Uterus (tissue), 4 donors: ENCODE data around the gene ZSWIM1. TPM values are rescaled to one million over a fixed set of nuclear protein-coding genes. Genes with fewer than 3 reads are reported as not detected.

Experiments used
- DNase-seq, 2 donors: peaks; one replicate each; pipeline ENCODE4 v3.0.0-alpha.2; 2019 to 2020
- H3K27ac ChIP-seq, 2 donors: fragments of 200-600 bp; sonication (generic); 1 replicate in 1 of 2; 2 replicates in 1 of 2; pipeline ENCODE4 v1.5.1; 2016 to 2018
- H3K27me3 ChIP-seq, 2 donors: fragments of 200-600 bp; sonication (generic); one replicate each; pipeline ENCODE4 v1.5.1; 2018 to 2019; ENCODE audit warnings: control low read depth in 1 of 2
- H3K36me3 ChIP-seq, 2 donors: fragments of 200-600 bp; sonication (generic); one replicate each; pipeline ENCODE4 v1.5.1; 2019; ENCODE audit warnings: control low read depth in 1 of 2
- H3K4me1 ChIP-seq, 2 donors: fragments of 200-600 bp; sonication (generic); one replicate each; pipeline ENCODE4 v1.5.1; 2018 to 2019; ENCODE audit warnings: control low read depth in 1 of 2
- H3K4me3 ChIP-seq, 2 donors: fragments of 200-600 bp; sonication (generic); 1 replicate in 1 of 2; 2 replicates in 1 of 2; pipeline ENCODE4 v1.5.1; 2018 to 2019; ENCODE audit warnings: mild to moderate bottlenecking in 1 of 2
- H3K9me3 ChIP-seq, 2 donors: fragments of 200-600 bp; sonication (generic); one replicate each; pipeline ENCODE4 v1.5.1; 2019; ENCODE audit warnings: control low read depth in 1 of 2
- POLR2A ChIP-seq, 2 donors: fragments of 450-650 bp; IDR thresholded peaks; one replicate each; pipeline ENCODE4 v1.6.1; 2016; ENCODE audit warnings: antibody characterized with exemption in 2 of 2, mild to moderate bottlenecking in 1 of 2, moderate library complexity in 1 of 2
- intact Hi-C: fragments of 100-400 bp; cut with DNase I; formaldehyde crosslinking; loops from one replicate; pipeline ENCODE4 v1.15.1; 2023; ENCODE audit warnings: low total_unique reads
- total RNA-seq, 4 donors: library from RNA; depleted of rRNA in 3 of 4; stranded (reverse); fragments of >200 nt in 3 of 4; gene quantifications; one replicate each; pipeline versions ENCODE4 v1.1.0 to v1.2.4, GENCODE V29; 2014 to 2023
- TF ChIP-seq, protein P1 (sequence below), 4 experiments: fragments of 200-600 bp in 2 of 4; fragments of 450-650 bp in 2 of 4; sonication (generic) in 2 of 4; IDR thresholded peaks; one replicate each; pipeline ENCODE4 v1.5.1; 2016 to 2019; ENCODE audit warnings: antibody characterized with exemption in 4 of 4, mild to moderate bottlenecking in 2 of 4, moderate library complexity in 1 of 4
- donor health status: DM: yes; HTN: yes; CAD: no.

Gene ZSWIM1
- total RNA-seq, 4 donors from 2014 or later: 0.77 to 12.2 (median 3.3) TPM

DNA sequence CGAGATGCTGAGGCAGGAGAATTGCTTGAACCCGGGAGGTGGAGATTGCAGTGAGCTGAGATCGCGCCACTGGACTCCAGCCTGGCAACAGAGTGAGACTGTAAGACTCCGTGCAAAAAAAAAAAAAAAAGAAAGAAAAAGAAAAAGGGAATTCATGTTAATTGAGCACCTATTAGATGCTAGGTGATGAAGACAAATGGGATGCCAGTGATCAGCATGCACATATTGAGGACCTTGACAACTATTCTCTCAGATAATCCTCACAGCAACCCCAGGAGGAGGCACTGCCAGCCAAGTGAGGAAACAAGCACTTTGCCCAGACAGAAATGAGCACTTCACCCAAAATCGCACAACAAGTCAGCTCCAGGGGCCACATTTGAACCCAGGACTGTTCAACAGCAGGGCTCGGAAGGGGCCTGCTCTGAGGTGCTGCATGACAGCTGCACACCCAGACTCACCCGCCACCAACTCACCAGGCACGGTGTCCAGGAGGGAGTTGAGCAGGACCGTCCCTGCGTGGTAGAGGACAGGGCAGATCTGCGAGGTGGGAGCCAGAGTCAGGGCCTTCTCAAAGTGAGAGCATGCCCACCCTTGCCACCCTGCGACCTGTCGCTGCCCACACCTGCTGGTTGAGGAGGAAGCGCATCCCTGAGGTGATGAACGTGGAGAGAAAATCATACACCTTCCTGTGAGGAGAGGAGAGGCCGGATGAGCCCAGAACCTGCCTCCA, 26.4 kb downstream of the ZSWIM1 start:
- TF ChIP-seq POLR2A (IDR thresholded peaks at IDR 0.05): no peak
- TF ChIP-seq, protein P1, sequence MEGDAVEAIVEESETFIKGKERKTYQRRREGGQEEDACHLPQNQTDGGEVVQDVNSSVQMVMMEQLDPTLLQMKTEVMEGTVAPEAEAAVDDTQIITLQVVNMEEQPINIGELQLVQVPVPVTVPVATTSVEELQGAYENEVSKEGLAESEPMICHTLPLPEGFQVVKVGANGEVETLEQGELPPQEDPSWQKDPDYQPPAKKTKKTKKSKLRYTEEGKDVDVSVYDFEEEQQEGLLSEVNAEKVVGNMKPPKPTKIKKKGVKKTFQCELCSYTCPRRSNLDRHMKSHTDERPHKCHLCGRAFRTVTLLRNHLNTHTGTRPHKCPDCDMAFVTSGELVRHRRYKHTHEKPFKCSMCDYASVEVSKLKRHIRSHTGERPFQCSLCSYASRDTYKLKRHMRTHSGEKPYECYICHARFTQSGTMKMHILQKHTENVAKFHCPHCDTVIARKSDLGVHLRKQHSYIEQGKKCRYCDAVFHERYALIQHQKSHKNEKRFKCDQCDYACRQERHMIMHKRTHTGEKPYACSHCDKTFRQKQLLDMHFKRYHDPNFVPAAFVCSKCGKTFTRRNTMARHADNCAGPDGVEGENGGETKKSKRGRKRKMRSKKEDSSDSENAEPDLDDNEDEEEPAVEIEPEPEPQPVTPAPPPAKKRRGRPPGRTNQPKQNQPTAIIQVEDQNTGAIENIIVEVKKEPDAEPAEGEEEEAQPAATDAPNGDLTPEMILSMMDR (IDR thresholded peaks at IDR 0.05): no peak
- H3K27ac ChIP-seq: no peak overlapping the region
- H3K9me3 ChIP-seq: no peaks in the 10 kb centered on the region
- no peaks in the 10 kb centered on the region for H3K36me3 ChIP-seq
- peak in 1 of 2 donors; percentile 16 for DNase-seq
- H3K4me3 ChIP-seq: no peak overlapping the region
- no peaks in the 10 kb centered on the region for H3K4me1 ChIP-seq
- intact Hi-C loops: no loop called here
- no peaks in the 10 kb centered on the region for H3K27me3 ChIP-seq

DNA sequence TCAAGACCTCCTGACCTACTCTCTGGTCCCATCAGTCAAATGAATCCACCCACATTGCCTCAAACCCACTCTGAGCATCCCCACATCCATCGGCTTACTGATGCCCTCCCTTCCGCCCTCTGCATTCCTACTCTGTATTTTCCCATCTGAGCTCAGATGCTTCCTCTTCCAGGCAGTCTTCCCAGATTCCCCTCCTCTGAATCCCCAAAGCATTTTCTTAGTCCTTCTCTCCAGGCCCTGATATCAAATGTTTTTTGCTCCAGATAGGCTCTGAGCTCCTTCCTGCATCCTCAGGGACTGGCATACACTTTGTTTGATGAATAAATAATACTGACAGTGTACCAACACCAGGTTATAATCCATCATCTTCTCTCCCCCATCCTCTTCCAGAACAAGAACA, 27.1 kb downstream of the ZSWIM1 start:
- H3K4me1 ChIP-seq: no peaks in the 10 kb centered on the region
- TF ChIP-seq POLR2A (IDR thresholded peaks at IDR 0.05): no peak
- TF ChIP-seq, protein P1 (IDR thresholded peaks at IDR 0.05): no peak
- intact Hi-C loops: no loop called here
- no peak for DNase-seq
- no peaks in the 10 kb centered on the region for H3K9me3 ChIP-seq
- H3K36me3 ChIP-seq: no peaks in the 10 kb centered on the region
- no peaks in the 10 kb centered on the region for H3K27me3 ChIP-seq
- no peak overlapping the region for H3K4me3 ChIP-seq
- no peak overlapping the region for H3K27ac ChIP-seq

DNA sequence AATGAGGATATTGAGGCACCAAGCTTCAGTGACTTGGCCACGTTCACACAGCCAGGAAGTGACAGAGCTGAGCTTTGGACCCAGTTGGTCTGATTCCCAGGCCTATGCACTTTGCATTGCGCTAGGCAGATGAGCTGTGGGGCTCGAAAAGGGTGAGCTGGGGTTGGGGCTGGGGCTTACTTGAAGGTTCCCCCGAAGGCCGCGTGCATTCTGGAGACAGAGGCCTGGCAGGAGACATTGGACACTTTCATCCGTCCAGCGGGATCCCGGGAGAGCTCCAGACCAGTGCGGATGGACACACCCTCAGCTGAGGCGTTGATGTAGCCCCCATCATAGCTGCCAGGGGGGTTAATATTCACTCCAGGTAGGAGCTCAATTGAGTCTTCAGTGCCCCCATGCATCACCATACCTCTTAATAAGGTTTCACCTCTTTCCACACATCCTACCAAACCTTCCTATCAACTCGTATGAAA, 28.3 kb downstream of the ZSWIM1 start:
- no peak for TF ChIP-seq POLR2A (IDR thresholded peaks at IDR 0.05)
- TF ChIP-seq, protein P1 (IDR thresholded peaks at IDR 0.05): no peak
- Histone ChIP-seq H3K27me3 (no peaks in the 10 kb centered on the region), H3K4me3 (no peak overlapping the region), H3K27ac (peak overlapping the region in 1 of 2 donors; percentile 78), H3K9me3 (no peaks in the 10 kb centered on the region), H3K4me1 (no peaks in the 10 kb centered on the region), H3K36me3 (no peaks in the 10 kb centered on the region)
- intact Hi-C loops: no loop called here
- peak in 1 of 2 donors; percentile 15 for DNase-seq

DNA sequence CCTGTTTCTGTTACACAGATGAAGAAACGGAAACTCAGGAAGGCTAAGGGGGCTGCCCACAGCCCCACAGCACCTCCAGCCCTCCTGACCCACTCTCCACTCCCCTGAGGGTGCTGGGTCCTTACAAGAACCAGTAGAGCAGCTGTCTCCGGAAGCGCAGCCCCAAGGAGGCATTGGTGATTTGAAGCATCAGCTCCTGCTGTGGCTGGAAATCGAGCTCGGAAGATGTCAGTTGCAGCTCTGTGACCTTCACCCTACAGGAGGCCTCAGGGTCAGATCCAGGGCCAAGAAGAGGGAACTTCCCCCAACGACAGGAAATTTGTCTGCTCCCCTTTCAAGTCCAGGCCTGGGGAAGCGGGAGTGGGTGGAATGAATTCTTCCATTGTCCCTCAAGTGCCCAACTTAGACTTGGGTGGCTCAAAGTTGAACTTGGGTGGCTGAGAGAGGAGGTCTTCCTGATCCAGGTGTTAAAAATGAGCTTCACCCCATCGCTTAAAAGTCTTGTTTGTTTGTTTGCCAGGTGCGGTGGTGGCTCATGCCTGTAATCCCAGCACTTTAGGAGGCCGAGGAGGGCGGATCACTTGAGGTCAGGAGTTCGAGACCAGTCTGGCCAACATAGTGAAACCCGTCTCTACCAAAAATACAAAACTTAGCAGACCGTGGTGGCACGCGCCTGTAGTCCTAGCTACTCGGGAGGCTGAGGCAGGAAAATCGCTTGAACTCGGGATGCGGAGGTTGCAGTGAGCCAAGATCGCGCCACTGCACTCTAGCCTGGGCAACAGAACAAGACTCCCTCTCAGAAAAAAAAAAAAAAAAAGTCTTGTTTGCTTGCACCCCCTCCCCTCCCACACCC, 29.0 kb downstream of the ZSWIM1 start:
- no peaks in the 10 kb centered on the region for H3K9me3 ChIP-seq
- H3K27me3 ChIP-seq: no peaks in the 10 kb centered on the region
- no peaks in the 10 kb centered on the region for H3K36me3 ChIP-seq
- peak in 1 of 2 donors; percentile 38 for DNase-seq
- no peaks in the 10 kb centered on the region for H3K4me1 ChIP-seq
- intact Hi-C loops: no loop called here
- peak overlapping the region; percentile 78 to 90 for H3K27ac ChIP-seq
- TF ChIP-seq POLR2A (IDR thresholded peaks at IDR 0.05): no peak
- TF ChIP-seq, protein P1 (IDR thresholded peaks at IDR 0.05): no peak
- peak overlapping the region in 1 of 2 donors; percentile 20 for H3K4me3 ChIP-seq
